Measurements from ENCODE around the gene NAV2.
"Not testable (repeated sequence)": the region's sequence is repeated elsewhere in the genome, so short reads cannot be mapped to it uniquely, and the experiment has no call there.

NAV2 gene

GRCh38 chr11:20120134-20120925 lies 407.7 kb downstream of the NAV2 start:
- TF ChIP-seq CTCF (conservative IDR thresholded peaks at IDR 0.05; ENCODE audit: low read length), result no peak
- H3K4me3 ChIP-seq (ENCODE audit: low read length), result no peak overlapping the region

GRCh38 chr11:20122131-20122530 lies 409.5 kb downstream of the NAV2 start:
- no peak for TF ChIP-seq CTCF (conservative IDR thresholded peaks at IDR 0.05; ENCODE audit: low read length)
- DNase-seq (ENCODE audit: low read depth), result peak; percentile 48
- H3K4me3 ChIP-seq (ENCODE audit: low read length), result no peak overlapping the region

More at GRCh38 chr11:20120134-20120925, 407.7 kb downstream of the NAV2 start:
- no peak for DNase-seq (ENCODE audit: low read depth)

GRCh38 chr11:20125927-20126326 lies 413.3 kb downstream of the NAV2 start:
- peak; percentile 43 for DNase-seq (ENCODE audit: low read depth)
- TF ChIP-seq CTCF (conservative IDR thresholded peaks at IDR 0.05; ENCODE audit: low read length), result no peak
- no peak overlapping the region for H3K4me3 ChIP-seq (ENCODE audit: low read length)

GRCh38 chr11:20126724-20127123 lies 414.1 kb downstream of the NAV2 start:
- no peak for DNase-seq (ENCODE audit: low read depth)
- no peak for TF ChIP-seq CTCF (conservative IDR thresholded peaks at IDR 0.05; ENCODE audit: low read length)
- no peak overlapping the region for H3K4me3 ChIP-seq (ENCODE audit: low read length)

- no peak overlapping the region for H3K4me3 ChIP-seq (ENCODE audit: low read length)
- peak; percentile 66 for DNase-seq (ENCODE audit: low read depth)
- TF ChIP-seq CTCF (conservative IDR thresholded peaks at IDR 0.05; ENCODE audit: low read length), result peak; percentile 87
Measured at GRCh38 chr11:20127671-20128527, 415.3 kb downstream of the NAV2 start.

- not testable (repeated sequence) for H3K4me3 ChIP-seq (ENCODE audit: low read length); DNase-seq (ENCODE audit: low read depth)
Measured at GRCh38 chr11:20128528-20128825, 415.8 kb downstream of the NAV2 start.

- H3K4me3 ChIP-seq (ENCODE audit: low read length), result no peak overlapping the region
- TF ChIP-seq CTCF (conservative IDR thresholded peaks at IDR 0.05; ENCODE audit: low read length), result no peak
- no peak for DNase-seq (ENCODE audit: low read depth)
Measured at GRCh38 chr11:20129665-20130064, 417.0 kb downstream of the NAV2 start.
